HepG2 (cell line): ENCODE data around the gene PEMT. TPM values are rescaled to one million over a fixed set of nuclear protein-coding genes. Genes with fewer than 3 reads are reported as not detected.

Experiments
- ATF2 ChIP-seq: sonication (generic); formaldehyde crosslinking; IDR thresholded peaks from 2 replicates; pipeline ENCODE4 v1.4.0; 2020; ENCODE audit warnings: missing genetic modification reagents
- ETV6 ChIP-seq: sonication (generic); formaldehyde crosslinking; conservative IDR thresholded peaks from 2 replicates; pipeline ENCODE4 v1.4.0; 2020; ENCODE audit warnings: missing genetic modification reagents
- NFE2L2 ChIP-seq: fragments of 150-350 bp; IDR thresholded peaks from 2 replicates; pipeline ENCODE4 v1.6.1; 2014; ENCODE audit warnings: low read length
- NFYC ChIP-seq: IDR thresholded peaks from 2 replicates; pipeline ENCODE4 v1.6.1; 2016; ENCODE audit warnings: missing genetic modification reagents, missing compliant biosample characterization
- THRA ChIP-seq: sonication (generic); formaldehyde crosslinking; IDR thresholded peaks from 2 replicates; pipeline ENCODE4 v1.4.0; 2020; ENCODE audit warnings: missing genetic modification reagents, borderline replicate concordance
- ZFP62 ChIP-seq: sonication (generic); formaldehyde crosslinking; IDR thresholded peaks from 2 replicates; pipeline ENCODE4 v1.4.0; 2020; ENCODE audit warnings: missing genetic modification reagents
- ZMYM4 ChIP-seq: sonication (generic); formaldehyde crosslinking; IDR thresholded peaks from 2 replicates; pipeline ENCODE4 v1.8.1; 2023; ENCODE audit warnings: mild to moderate bottlenecking, missing genetic modification reagents
- ZNF446 ChIP-seq: sonication (generic); formaldehyde crosslinking; IDR thresholded peaks from 2 replicates; pipeline ENCODE4 v1.5.0; 2020; ENCODE audit warnings: mild to moderate bottlenecking, missing genetic modification reagents
- ZNF563 ChIP-seq: sonication (generic); formaldehyde crosslinking; IDR thresholded peaks from 2 replicates; pipeline ENCODE4 v1.8.0; 2022; ENCODE audit warnings: mild to moderate bottlenecking, moderate library complexity, missing genetic modification reagents
- ZXDC ChIP-seq: sonication (generic); formaldehyde crosslinking; IDR thresholded peaks from 2 replicates; pipeline ENCODE4 v1.5.0; 2020; ENCODE audit warnings: mild to moderate bottlenecking, missing genetic modification reagents
- polyA plus RNA-seq, 8 experiments: library from polyadenylated mRNA; depleted of rRNA in 3 of 8; stranded (reverse) in 7 of 8; unstranded in 1 of 8; fragments of >200 nt; fragmentation: Illumina TruSeq in 4 of 8; extraction: Trizol in 4 of 8; gene quantifications; 2 replicates each; pipeline versions ENCODE4 v1.2.1 to v1.2.3, GENCODE V29; 2011 to 2016; ENCODE audit warnings: low read depth in 4 of 8, missing spikeins in 1 of 8, mixed read lengths in 1 of 8; ENCODE audit not compliant: insufficient read depth in 1 of 8
- total RNA-seq, 5 experiments: library from RNA; depleted of rRNA; stranded (reverse); fragments of >200 nt; fragmentation: Illumina TruSeq; extraction: Trizol; gene quantifications; 2 replicates each; pipeline ENCODE4 v1.2.3, GENCODE V29; 2016; ENCODE audit warnings: low read depth in 1 of 5
- TF ChIP-seq, protein P1 (sequence below): sonication (generic); formaldehyde crosslinking; IDR thresholded peaks from 2 replicates; pipeline ENCODE4 v1.9.0; 2021; ENCODE audit warnings: mild to moderate bottlenecking, missing genetic modification reagents
- TF ChIP-seq, protein P2 (sequence below), 2 experiments: sonication (generic) in 1 of 2; formaldehyde crosslinking in 1 of 2; IDR thresholded peaks; 2 replicates each; pipeline versions ENCODE4 v1.5.1 to v1.6.1; 2011 to 2020; ENCODE audit warnings: borderline replicate concordance in 1 of 2, low read depth in 1 of 2, low read length in 1 of 2, mild to moderate bottlenecking in 1 of 2, missing genetic modification reagents in 1 of 2, moderate library complexity in 1 of 2
- TF ChIP-seq, protein P3 (sequence below): sonication (generic); formaldehyde crosslinking; IDR thresholded peaks from 2 replicates; pipeline ENCODE4 v1.9.0; 2022; ENCODE audit warnings: low read depth, missing genetic modification reagents

The PEMT gene
- total and polyA plus RNA-seq, 2 of the 13 experiments (the other 11 are each of a cell fraction or from before 2014, with no cell fraction given): 31.7 to 43.6 TPM

GRCh38 chr17:17609121-17609520 is 17.6 kb upstream of the PEMT start (continued):
- TF ChIP-seq, protein P1, sequence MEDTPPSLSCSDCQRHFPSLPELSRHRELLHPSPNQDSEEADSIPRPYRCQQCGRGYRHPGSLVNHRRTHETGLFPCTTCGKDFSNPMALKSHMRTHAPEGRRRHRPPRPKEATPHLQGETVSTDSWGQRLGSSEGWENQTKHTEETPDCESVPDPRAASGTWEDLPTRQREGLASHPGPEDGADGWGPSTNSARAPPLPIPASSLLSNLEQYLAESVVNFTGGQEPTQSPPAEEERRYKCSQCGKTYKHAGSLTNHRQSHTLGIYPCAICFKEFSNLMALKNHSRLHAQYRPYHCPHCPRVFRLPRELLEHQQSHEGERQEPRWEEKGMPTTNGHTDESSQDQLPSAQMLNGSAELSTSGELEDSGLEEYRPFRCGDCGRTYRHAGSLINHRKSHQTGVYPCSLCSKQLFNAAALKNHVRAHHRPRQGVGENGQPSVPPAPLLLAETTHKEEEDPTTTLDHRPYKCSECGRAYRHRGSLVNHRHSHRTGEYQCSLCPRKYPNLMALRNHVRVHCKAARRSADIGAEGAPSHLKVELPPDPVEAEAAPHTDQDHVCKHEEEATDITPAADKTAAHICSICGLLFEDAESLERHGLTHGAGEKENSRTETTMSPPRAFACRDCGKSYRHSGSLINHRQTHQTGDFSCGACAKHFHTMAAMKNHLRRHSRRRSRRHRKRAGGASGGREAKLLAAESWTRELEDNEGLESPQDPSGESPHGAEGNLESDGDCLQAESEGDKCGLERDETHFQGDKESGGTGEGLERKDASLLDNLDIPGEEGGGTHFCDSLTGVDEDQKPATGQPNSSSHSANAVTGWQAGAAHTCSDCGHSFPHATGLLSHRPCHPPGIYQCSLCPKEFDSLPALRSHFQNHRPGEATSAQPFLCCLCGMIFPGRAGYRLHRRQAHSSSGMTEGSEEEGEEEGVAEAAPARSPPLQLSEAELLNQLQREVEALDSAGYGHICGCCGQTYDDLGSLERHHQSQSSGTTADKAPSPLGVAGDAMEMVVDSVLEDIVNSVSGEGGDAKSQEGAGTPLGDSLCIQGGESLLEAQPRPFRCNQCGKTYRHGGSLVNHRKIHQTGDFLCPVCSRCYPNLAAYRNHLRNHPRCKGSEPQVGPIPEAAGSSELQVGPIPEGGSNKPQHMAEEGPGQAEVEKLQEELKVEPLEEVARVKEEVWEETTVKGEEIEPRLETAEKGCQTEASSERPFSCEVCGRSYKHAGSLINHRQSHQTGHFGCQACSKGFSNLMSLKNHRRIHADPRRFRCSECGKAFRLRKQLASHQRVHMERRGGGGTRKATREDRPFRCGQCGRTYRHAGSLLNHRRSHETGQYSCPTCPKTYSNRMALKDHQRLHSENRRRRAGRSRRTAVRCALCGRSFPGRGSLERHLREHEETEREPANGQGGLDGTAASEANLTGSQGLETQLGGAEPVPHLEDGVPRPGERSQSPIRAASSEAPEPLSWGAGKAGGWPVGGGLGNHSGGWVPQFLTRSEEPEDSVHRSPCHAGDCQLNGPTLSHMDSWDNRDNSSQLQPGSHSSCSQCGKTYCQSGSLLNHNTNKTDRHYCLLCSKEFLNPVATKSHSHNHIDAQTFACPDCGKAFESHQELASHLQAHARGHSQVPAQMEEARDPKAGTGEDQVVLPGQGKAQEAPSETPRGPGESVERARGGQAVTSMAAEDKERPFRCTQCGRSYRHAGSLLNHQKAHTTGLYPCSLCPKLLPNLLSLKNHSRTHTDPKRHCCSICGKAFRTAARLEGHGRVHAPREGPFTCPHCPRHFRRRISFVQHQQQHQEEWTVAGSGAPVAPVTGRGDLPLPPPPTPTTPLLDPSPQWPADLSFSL (CRISPR knock-in tag): no peak
- TF ChIP-seq ZXDC (CRISPR knock-in tag) (no peak), THRA (CRISPR knock-in tag) (no peak), ZNF446 (CRISPR knock-in tag) (no peak), NFE2L2 (no peak), ZMYM4 (CRISPR knock-in tag) (0 out of 2 replicates have a peak, but pooled peaks have one; percentile 16), ATF2 (CRISPR knock-in tag) (no peak), ZFP62 (CRISPR knock-in tag) (no peak), ZNF563 (CRISPR knock-in tag) (no peak), ETV6 (no peak), NFYC (CRISPR knock-in tag) (peak; percentile 83)
- TF ChIP-seq, protein P2, sequence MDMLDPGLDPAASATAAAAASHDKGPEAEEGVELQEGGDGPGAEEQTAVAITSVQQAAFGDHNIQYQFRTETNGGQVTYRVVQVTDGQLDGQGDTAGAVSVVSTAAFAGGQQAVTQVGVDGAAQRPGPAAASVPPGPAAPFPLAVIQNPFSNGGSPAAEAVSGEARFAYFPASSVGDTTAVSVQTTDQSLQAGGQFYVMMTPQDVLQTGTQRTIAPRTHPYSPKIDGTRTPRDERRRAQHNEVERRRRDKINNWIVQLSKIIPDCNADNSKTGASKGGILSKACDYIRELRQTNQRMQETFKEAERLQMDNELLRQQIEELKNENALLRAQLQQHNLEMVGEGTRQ (IDR thresholded peaks at IDR 0.05; ENCODE audit: low read depth, low read length): peak; percentile 70
- TF ChIP-seq, protein P2 (CRISPR knock-in tag; IDR thresholded peaks at IDR 0.05; ENCODE audit: borderline replicate concordance): peak; percentile 90; the same call in 1 of the 2 replicates
- TF ChIP-seq, protein P3, sequence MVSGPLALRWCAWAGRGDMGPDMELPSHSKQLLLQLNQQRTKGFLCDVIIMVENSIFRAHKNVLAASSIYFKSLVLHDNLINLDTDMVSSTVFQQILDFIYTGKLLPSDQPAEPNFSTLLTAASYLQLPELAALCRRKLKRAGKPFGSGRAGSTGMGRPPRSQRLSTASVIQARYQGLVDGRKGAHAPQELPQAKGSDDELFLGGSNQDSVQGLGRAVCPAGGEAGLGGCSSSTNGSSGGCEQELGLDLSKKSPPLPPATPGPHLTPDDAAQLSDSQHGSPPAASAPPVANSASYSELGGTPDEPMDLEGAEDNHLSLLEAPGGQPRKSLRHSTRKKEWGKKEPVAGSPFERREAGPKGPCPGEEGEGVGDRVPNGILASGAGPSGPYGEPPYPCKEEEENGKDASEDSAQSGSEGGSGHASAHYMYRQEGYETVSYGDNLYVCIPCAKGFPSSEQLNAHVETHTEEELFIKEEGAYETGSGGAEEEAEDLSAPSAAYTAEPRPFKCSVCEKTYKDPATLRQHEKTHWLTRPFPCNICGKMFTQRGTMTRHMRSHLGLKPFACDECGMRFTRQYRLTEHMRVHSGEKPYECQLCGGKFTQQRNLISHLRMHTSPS: no peak
